ENCODE data around the gene MED31.
"Not testable (repeated sequence)": the region's sequence is repeated elsewhere in the genome, so short reads cannot be mapped to it uniquely, and the experiment has no call there.

Gene MED31

GRCh38 chr17:6676802-6677157 lies 25.4 kb upstream of the MED31 start:
- DNase-seq, result no peak

- no peak for DNase-seq
Measured at GRCh38 chr17:6675201-6675825, 23.9 kb upstream of the MED31 start.

GRCh38 chr17:6674586-6674985 lies 23.2 kb upstream of the MED31 start:
- no peak for DNase-seq

- no peak for DNase-seq
Measured at GRCh38 chr17:6671431-6671830, 20.0 kb upstream of the MED31 start.

GRCh38 chr17:6670999-6671398 lies 19.6 kb upstream of the MED31 start:
- no peak for DNase-seq

GRCh38 chr17:6670571-6670970 lies 19.2 kb upstream of the MED31 start:
- no peak for DNase-seq

GRCh38 chr17:6669479-6670212 lies 18.2 kb upstream of the MED31 start:
- no peak for DNase-seq

GRCh38 chr17:6668727-6669425 lies 17.5 kb upstream of the MED31 start:
- DNase-seq, result no peak

GRCh38 chr17:6668219-6668618 lies 16.8 kb upstream of the MED31 start:
- no peak for DNase-seq

GRCh38 chr17:6667516-6667915 lies 16.1 kb upstream of the MED31 start:
- DNase-seq, result no peak

- no peak for DNase-seq
Measured at GRCh38 chr17:6666557-6666956, 15.2 kb upstream of the MED31 start.

GRCh38 chr17:6666077-6666521 lies 14.7 kb upstream of the MED31 start:
- DNase-seq, result peak; percentile 71

GRCh38 chr17:6663200-6663599 lies 11.8 kb upstream of the MED31 start:
- not testable (repeated sequence) for DNase-seq

GRCh38 chr17:6661464-6661848 lies 10.1 kb upstream of the MED31 start:
- peak; percentile 14 for DNase-seq

GRCh38 chr17:6660805-6661463 lies 9.5 kb upstream of the MED31 start:
- peak; percentile 93 for DNase-seq

- peak; percentile 45 for DNase-seq
Measured at GRCh38 chr17:6660101-6660500, 8.7 kb upstream of the MED31 start.

- not testable (repeated sequence) for DNase-seq
Measured at GRCh38 chr17:6658411-6658810, 7.0 kb upstream of the MED31 start.

- no peak for DNase-seq
Measured at GRCh38 chr17:6657633-6658287, 6.4 kb upstream of the MED31 start.

- DNase-seq, result not testable (repeated sequence)
Measured at GRCh38 chr17:6656797-6657632, 5.6 kb upstream of the MED31 start.

GRCh38 chr17:6655732-6656361 lies 4.4 kb upstream of the MED31 start:
- not testable (repeated sequence) for DNase-seq

Data from MV-4-11 (cell line).